Ishikawa (cell line): ENCODE measurements around the gene LYSMD1.

Experiments
- CEBPB ChIP-seq: IDR thresholded peaks from 2 replicates; pipeline ENCODE4 v1.6.1; 2012
- CREB1 ChIP-seq: IDR thresholded peaks from 2 replicates; pipeline ENCODE4 v1.6.1; 2012; ENCODE audit warnings: low read depth
- EGR1 ChIP-seq: IDR thresholded peaks from 2 replicates; pipeline ENCODE4 v1.6.1; 2012
- EP300 ChIP-seq: IDR thresholded peaks from 2 replicates; pipeline ENCODE4 v1.6.1; 2012; ENCODE audit warnings: borderline replicate concordance
- FOXM1 ChIP-seq: IDR thresholded peaks from 2 replicates; pipeline ENCODE4 v1.6.1; 2012; ENCODE audit warnings: low read depth, borderline replicate concordance
- NFIC ChIP-seq: IDR thresholded peaks from 2 replicates; pipeline ENCODE4 v1.6.1; 2012
- RAD21 ChIP-seq: IDR thresholded peaks from 2 replicates; pipeline ENCODE4 v1.6.1; 2012; ENCODE audit warnings: low read depth
- TAF1 ChIP-seq: IDR thresholded peaks from 2 replicates; pipeline ENCODE4 v1.6.1; 2012; ENCODE audit warnings: low read depth, mild to moderate bottlenecking
- TCF12 ChIP-seq: IDR thresholded peaks from 2 replicates; pipeline ENCODE4 v1.6.1; 2012; ENCODE audit warnings: low read depth
- TEAD4 ChIP-seq: IDR thresholded peaks from 2 replicates; pipeline ENCODE4 v1.6.1; 2012
- YY1 ChIP-seq: IDR thresholded peaks from 2 replicates; pipeline ENCODE4 v1.6.1; 2012; ENCODE audit warnings: low read depth
- ZBTB7A ChIP-seq: IDR thresholded peaks from 2 replicates; pipeline ENCODE4 v1.6.1; 2012; ENCODE audit warnings: low read depth
- TF ChIP-seq, protein P1 (sequence below): IDR thresholded peaks from 2 replicates; pipeline ENCODE4 v1.6.1; 2012
- TF ChIP-seq, protein P2 (sequence below): IDR thresholded peaks from 2 replicates; pipeline ENCODE4 v1.6.1; 2012
- TF ChIP-seq, protein P3 (sequence below): IDR thresholded peaks from 2 replicates; pipeline ENCODE4 v1.6.1; 2012; ENCODE audit warnings: low read depth, mild to moderate bottlenecking

Gene LYSMD1

DNA sequence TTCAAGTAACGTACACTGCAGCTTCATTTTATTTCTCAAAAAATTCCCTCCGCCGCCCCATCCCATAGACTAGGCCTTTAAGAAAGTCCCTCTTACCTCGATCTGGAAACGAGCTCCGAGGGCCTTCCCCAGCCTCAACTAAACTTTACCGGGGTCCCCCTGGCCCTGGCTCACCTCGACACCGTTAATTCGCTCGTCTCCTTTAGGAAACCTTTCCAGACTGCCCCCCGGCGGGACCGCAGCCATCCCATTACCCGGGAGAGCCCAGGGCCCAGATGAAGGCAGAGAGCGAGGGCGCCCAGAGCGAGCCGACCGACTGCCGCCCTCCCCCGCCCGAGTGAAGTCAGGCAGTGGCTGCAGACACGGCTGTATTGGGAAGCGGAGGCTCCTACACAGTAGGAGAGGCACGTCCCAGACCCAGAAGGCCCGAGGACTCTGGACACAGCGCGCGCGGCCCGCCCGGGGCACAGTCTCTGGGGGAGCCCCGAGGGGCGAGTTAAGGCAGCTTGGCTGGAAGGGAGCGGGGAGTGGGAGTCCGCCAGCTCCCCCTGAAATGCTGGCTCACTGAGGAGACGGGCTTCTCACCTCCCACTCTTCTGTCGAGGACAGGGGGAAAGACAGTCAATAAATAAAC lies 33.9 kb downstream of the LYSMD1 start:
- TF ChIP-seq CEBPB: no peak
- TF ChIP-seq, protein P1, sequence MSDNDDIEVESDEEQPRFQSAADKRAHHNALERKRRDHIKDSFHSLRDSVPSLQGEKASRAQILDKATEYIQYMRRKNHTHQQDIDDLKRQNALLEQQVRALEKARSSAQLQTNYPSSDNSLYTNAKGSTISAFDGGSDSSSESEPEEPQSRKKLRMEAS: no peak

DNA sequence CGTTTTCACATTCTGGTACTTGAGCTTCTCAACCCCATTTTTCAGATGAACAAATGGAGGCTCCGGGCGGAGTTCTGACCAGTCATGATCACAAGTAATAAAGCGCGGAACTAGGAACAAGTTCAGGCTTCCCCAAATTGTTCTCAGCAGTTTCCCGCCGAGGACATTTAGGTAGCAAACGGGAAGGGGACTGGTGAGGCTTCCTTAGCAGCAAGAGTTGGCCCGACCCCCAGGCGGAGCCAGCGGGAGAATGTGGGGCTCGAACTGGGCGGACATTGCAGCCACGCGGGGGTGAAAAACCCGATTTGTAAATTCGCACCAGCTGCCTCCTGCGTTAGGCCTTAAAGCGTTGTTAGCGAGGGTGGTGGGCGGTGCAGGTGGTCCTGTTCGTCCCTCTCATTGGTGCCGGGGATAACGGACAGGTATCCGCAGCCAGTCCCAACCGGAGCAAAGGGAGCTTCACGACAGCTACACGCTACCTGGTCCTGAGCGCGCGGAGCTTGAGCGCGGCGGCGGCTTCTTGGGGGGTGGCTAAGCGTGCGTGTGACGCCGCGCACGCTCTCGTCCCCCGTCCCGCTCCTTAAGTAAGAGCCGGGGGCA lies 34.6 kb downstream of the LYSMD1 start:
- TF ChIP-seq CEBPB (no peak), FOXM1 (no peak)

DNA sequence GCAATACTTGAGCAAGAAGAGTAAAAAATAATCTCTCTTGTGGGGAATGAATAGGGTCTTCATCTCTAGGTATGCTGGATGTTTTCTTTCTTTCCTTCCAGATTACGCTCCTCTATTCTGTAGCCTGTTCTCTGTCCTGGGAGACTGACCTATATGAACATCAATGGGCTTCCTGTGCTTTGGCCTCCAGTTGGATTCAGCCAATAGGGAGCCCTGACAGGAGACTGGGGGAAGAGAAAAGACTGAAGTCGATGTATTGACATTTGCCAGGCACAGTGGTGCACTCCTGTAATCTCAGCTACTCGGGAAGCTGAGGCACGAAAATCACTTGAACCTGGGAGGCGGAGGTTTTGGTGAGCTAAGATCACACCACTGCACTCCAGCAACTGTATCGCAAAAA lies 36.9 kb downstream of the LYSMD1 start:
- TF ChIP-seq NFIC (no peak), RAD21 (no peak), TCF12 (no peak), FOXM1 (no peak), EP300 (no peak), CREB1 (no peak), TEAD4 (no peak), YY1 (no peak), TAF1 (no peak), CEBPB (no peak), ZBTB7A (no peak), EGR1 (no peak)
- TF ChIP-seq, protein P2, sequence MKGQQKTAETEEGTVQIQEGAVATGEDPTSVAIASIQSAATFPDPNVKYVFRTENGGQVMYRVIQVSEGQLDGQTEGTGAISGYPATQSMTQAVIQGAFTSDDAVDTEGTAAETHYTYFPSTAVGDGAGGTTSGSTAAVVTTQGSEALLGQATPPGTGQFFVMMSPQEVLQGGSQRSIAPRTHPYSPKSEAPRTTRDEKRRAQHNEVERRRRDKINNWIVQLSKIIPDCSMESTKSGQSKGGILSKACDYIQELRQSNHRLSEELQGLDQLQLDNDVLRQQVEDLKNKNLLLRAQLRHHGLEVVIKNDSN: no peak
- TF ChIP-seq, protein P1: no peak
- TF ChIP-seq, protein P3, sequence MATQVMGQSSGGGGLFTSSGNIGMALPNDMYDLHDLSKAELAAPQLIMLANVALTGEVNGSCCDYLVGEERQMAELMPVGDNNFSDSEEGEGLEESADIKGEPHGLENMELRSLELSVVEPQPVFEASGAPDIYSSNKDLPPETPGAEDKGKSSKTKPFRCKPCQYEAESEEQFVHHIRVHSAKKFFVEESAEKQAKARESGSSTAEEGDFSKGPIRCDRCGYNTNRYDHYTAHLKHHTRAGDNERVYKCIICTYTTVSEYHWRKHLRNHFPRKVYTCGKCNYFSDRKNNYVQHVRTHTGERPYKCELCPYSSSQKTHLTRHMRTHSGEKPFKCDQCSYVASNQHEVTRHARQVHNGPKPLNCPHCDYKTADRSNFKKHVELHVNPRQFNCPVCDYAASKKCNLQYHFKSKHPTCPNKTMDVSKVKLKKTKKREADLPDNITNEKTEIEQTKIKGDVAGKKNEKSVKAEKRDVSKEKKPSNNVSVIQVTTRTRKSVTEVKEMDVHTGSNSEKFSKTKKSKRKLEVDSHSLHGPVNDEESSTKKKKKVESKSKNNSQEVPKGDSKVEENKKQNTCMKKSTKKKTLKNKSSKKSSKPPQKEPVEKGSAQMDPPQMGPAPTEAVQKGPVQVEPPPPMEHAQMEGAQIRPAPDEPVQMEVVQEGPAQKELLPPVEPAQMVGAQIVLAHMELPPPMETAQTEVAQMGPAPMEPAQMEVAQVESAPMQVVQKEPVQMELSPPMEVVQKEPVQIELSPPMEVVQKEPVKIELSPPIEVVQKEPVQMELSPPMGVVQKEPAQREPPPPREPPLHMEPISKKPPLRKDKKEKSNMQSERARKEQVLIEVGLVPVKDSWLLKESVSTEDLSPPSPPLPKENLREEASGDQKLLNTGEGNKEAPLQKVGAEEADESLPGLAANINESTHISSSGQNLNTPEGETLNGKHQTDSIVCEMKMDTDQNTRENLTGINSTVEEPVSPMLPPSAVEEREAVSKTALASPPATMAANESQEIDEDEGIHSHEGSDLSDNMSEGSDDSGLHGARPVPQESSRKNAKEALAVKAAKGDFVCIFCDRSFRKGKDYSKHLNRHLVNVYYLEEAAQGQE: no peak

DNA sequence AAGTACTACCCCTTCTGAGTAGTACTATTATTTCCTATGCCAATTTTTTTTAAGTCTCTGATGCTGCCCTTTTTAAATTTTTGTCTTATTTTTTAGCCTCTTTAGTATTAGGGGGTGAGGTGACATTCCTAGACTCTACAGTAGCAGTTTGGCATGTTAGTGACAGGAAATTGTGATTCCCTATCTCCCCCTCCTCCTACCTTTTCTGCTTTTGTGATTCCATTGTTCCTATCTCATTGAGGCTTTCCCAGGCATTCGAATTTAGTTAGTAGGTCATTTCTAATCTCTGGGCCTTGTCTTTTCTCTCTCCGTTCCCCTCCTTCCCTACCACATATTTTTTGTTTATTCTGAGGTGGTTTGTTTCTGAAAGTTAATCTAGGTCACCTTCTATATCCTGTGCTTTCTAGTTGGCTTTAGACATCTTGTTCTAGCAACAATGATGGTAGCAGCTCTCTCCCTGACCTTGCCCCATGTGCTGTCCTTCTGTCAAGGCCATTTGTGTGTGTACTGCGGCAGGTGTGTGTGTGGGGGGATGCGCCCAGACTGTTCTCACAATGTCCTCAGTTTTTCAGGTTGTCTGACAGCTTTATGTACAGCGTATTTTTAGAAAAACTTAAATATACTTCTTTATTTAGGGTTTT lies 40.8 kb downstream of the LYSMD1 start:
- TF ChIP-seq, protein P3: no peak

DNA sequence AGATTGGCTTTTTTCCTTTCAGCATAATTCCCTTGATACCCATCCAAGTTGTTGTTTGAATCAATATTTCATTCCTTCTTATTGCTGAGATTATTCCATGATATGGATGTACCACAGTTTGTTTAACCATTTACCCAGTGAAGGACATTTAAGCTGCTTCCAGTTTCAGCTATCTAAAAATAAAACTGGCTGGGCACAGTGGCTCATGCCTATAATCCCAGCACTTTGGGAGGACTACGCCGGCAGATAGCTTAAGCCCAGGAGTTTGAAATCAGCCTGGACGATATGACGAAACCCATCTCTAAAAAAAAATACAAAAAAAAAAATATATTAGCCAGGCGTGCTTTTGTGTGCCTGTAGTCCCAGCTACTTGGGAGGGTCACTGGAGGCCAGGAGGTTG lies 51.8 kb downstream of the LYSMD1 start:
- TF ChIP-seq NFIC: no peak
- TF ChIP-seq TCF12: no peak
- no peak for TF ChIP-seq EP300
- no peak for TF ChIP-seq EGR1
- TF ChIP-seq, protein P1: no peak
- no peak for TF ChIP-seq RAD21
- TF ChIP-seq TAF1: no peak
- TF ChIP-seq, protein P2: no peak
- no peak for TF ChIP-seq TEAD4
- no peak for TF ChIP-seq CREB1
- TF ChIP-seq YY1: no peak
- TF ChIP-seq, protein P3: no peak
- TF ChIP-seq FOXM1: no peak
- no peak for TF ChIP-seq CEBPB
- no peak for TF ChIP-seq ZBTB7A
